ENCODE data around the gene NCKAP5.

DNA sequence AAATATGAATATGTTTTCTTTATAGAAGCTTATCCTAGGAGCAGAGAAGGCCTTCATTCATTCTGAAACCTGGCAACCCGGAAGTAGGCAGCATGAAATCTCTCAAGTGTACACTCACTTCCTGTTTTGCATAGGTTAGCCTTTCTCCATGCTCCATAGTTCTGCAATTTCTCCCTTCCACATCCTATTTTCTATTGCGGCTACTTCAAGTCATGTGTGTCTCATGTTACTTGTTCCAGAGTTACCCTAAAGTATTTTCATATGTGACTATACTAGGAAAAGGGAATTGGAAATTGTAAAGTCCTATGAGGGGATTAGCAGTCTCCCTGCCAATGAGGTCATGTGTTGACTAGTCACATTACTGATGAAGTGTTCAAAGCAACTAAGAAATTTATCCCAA lies 320.6 kb downstream of the NCKAP5 start:
- no peak for TF ChIP-seq POLR2A (IDR thresholded peaks at IDR 0.05; ENCODE audit: extremely low read depth, insufficient read length)
- TF ChIP-seq, protein P1, sequence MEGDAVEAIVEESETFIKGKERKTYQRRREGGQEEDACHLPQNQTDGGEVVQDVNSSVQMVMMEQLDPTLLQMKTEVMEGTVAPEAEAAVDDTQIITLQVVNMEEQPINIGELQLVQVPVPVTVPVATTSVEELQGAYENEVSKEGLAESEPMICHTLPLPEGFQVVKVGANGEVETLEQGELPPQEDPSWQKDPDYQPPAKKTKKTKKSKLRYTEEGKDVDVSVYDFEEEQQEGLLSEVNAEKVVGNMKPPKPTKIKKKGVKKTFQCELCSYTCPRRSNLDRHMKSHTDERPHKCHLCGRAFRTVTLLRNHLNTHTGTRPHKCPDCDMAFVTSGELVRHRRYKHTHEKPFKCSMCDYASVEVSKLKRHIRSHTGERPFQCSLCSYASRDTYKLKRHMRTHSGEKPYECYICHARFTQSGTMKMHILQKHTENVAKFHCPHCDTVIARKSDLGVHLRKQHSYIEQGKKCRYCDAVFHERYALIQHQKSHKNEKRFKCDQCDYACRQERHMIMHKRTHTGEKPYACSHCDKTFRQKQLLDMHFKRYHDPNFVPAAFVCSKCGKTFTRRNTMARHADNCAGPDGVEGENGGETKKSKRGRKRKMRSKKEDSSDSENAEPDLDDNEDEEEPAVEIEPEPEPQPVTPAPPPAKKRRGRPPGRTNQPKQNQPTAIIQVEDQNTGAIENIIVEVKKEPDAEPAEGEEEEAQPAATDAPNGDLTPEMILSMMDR (IDR thresholded peaks at IDR 0.05; ENCODE audit: low read depth, low read length), result no peak
- TF ChIP-seq, protein P2, sequence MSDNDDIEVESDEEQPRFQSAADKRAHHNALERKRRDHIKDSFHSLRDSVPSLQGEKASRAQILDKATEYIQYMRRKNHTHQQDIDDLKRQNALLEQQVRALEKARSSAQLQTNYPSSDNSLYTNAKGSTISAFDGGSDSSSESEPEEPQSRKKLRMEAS (IDR thresholded peaks at IDR 0.05; ENCODE audit: low read depth, low read length), result no peak

Data from NB4 (cell line).